GM12891 (cell line): Measurements from ENCODE around the gene SLC22A9.

Experiments used
- POLR2A ChIP-seq: IDR thresholded peaks from 2 replicates; pipeline ENCODE4 v1.6.1; 2011; ENCODE audit warnings: low read depth, low read length, control low read depth
- POLR2AphosphoS5 ChIP-seq: IDR thresholded peaks from 2 replicates; pipeline ENCODE4 v1.6.1; 2011; ENCODE audit warnings: low read depth, low read length, control low read depth
- POU2F2 ChIP-seq: IDR thresholded peaks from 2 replicates; pipeline ENCODE4 v1.6.1; 2011; ENCODE audit warnings: low read depth, mild to moderate bottlenecking, control low read depth, low read length, moderate library complexity
- SPI1 ChIP-seq: IDR thresholded peaks from 2 replicates; pipeline ENCODE4 v1.6.1; 2011; ENCODE audit warnings: low read depth, low read length, control low read depth
- TAF1 ChIP-seq: IDR thresholded peaks from 2 replicates; pipeline ENCODE4 v1.6.1; 2011; ENCODE audit warnings: low read depth, low read length, control low read depth

DNA sequence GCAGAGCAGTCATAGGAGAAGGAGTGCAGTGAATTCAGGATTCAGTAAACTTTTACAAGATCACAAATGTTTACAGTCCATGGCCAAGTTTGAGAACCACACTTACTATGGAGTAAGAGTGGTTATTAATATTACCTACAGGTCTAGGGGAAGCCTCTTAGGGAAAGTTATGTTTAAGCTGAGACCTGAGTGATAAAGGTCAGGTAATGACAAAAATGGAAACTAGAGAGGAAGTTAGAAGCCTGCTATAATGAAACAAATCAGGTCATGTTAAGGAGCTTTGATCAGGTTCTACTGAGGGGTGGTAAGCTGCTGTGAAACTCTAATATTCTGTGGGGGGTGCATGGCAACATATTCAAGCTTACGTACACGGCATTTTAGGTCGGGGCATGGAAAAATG, 32.5 kb upstream of the SLC22A9 start:
- TF ChIP-seq POLR2AphosphoS5 (no peak), TAF1 (no peak), POLR2A (no peak), SPI1 (no peak), POU2F2 (no peak)
